Mesenchymal stem cell (in vitro differentiated cells and primary cell): ENCODE measurements around the gene BRSK2.

Source experiments
- DNase-seq: peaks from one replicate; pipeline ENCODE4 v3.0.0-alpha.2; 2013
- H2AFZ ChIP-seq: one replicate; pipeline ENCODE4 v1.6.1; 2013; ENCODE audit warnings: low read depth, mild to moderate bottlenecking, control low read depth, inconsistent platforms, low read length, moderate library complexity
- H2AK5ac ChIP-seq: 2 replicates; pipeline ENCODE4 v1.6.1; 2013; ENCODE audit warnings: low read length, moderate library complexity, mild to moderate bottlenecking, inconsistent platforms; ENCODE audit not compliant: severe bottlenecking
- H2BK120ac ChIP-seq: one replicate; pipeline ENCODE4 v1.6.1; 2013; ENCODE audit warnings: low read depth, mild to moderate bottlenecking, inconsistent platforms, low read length, moderate library complexity
- H2BK12ac ChIP-seq, 2 experiments: one replicate each; pipeline ENCODE4 v1.6.1; 2013; ENCODE audit warnings: inconsistent platforms in 2 of 2, low read length in 2 of 2, mild to moderate bottlenecking in 2 of 2, moderate library complexity in 2 of 2, control low read depth in 1 of 2
- H2BK15ac ChIP-seq: one replicate; pipeline ENCODE4 v1.6.1; 2013; ENCODE audit warnings: mild to moderate bottlenecking, low read depth, inconsistent platforms; ENCODE audit not compliant: poor library complexity, severe bottlenecking
- H2BK5ac ChIP-seq: 2 replicates; pipeline ENCODE4 v1.6.1; 2013; ENCODE audit warnings: low read depth, mild to moderate bottlenecking, low read length, control low read depth, inconsistent platforms; ENCODE audit not compliant: poor library complexity, severe bottlenecking
- H3K14ac ChIP-seq, 2 experiments: one replicate each; pipeline ENCODE4 v1.6.1; 2013; ENCODE audit warnings: inconsistent platforms in 2 of 2, low read length in 2 of 2, control low read depth in 1 of 2, mild to moderate bottlenecking in 1 of 2, moderate library complexity in 1 of 2
- H3K18ac ChIP-seq, 2 experiments: one replicate each; pipeline ENCODE4 v1.6.1; 2013; ENCODE audit warnings: inconsistent platforms in 2 of 2, low read length in 2 of 2, control low read depth in 1 of 2, low read depth in 1 of 2, mild to moderate bottlenecking in 1 of 2
- H3K23ac ChIP-seq, 2 experiments: one replicate each; pipeline ENCODE4 v1.6.1; 2013; ENCODE audit warnings: inconsistent platforms in 2 of 2, low read length in 2 of 2, mild to moderate bottlenecking in 2 of 2, moderate library complexity in 2 of 2, control low read depth in 1 of 2
- H3K27ac ChIP-seq: 2 replicates; pipeline ENCODE4 v1.5.1; 2013; ENCODE audit warnings: mild to moderate bottlenecking, moderate library complexity, low read length, control low read depth, inconsistent platforms; ENCODE audit not compliant: poor library complexity, severe bottlenecking
- H3K27me3 ChIP-seq, 2 experiments: 2 replicates each; pipeline versions ENCODE4 v1.6.1 to v1.7.0; 2013; ENCODE audit warnings: low read length in 2 of 2, mild to moderate bottlenecking in 2 of 2, moderate library complexity in 2 of 2, control low read depth in 1 of 2, inconsistent platforms in 1 of 2; ENCODE audit not compliant: control insufficient read depth in 1 of 2, insufficient read depth in 1 of 2
- H3K36me3 ChIP-seq, 2 experiments: 2 replicates each; pipeline versions ENCODE4 v1.6.1 to v1.7.0; 2013; ENCODE audit warnings: low read length in 2 of 2, control low read depth in 1 of 2, inconsistent platforms in 1 of 2, low read depth in 1 of 2, mild to moderate bottlenecking in 1 of 2; ENCODE audit not compliant: insufficient read depth in 2 of 2, control insufficient read depth in 1 of 2
- H3K4ac ChIP-seq, 2 experiments: one replicate each; pipeline ENCODE4 v1.6.1; 2013; ENCODE audit warnings: inconsistent platforms in 2 of 2, low read length in 2 of 2, mild to moderate bottlenecking in 2 of 2, moderate library complexity in 2 of 2, control low read depth in 1 of 2, low read depth in 1 of 2
- H3K4me1 ChIP-seq: 2 replicates; pipeline ENCODE4 v1.6.1; 2013; ENCODE audit warnings: low read depth, low read length, control low read depth; ENCODE audit not compliant: control insufficient read depth, insufficient read depth
- H3K4me2 ChIP-seq: 2 replicates; pipeline ENCODE4 v1.6.1; 2013; ENCODE audit warnings: low read length, mild to moderate bottlenecking, inconsistent platforms; ENCODE audit not compliant: poor library complexity, severe bottlenecking
- H3K4me3 ChIP-seq, 2 experiments: 2 replicates each; pipeline versions ENCODE4 v1.5.1 to v1.7.0; 2013; ENCODE audit warnings: low read length in 2 of 2, mild to moderate bottlenecking in 2 of 2, control low read depth in 1 of 2, low read depth in 1 of 2; ENCODE audit not compliant: insufficient read depth in 1 of 2
- H3K79me1 ChIP-seq: replicated peaks from 2 replicates; pipeline ENCODE4 v1.6.1; 2013; ENCODE audit warnings: mild to moderate bottlenecking, control low read depth, low read length, inconsistent platforms; ENCODE audit not compliant: poor library complexity, severe bottlenecking
- H3K9ac ChIP-seq: 2 replicates; pipeline ENCODE4 v1.7.0; 2013; ENCODE audit warnings: mild to moderate bottlenecking, low read length, moderate library complexity
- H3K9me3 ChIP-seq: 2 replicates; pipeline ENCODE4 v1.7.0; 2013; ENCODE audit warnings: mild to moderate bottlenecking, low read length; ENCODE audit not compliant: control insufficient read depth
- H4K8ac ChIP-seq: one replicate; pipeline ENCODE4 v1.6.1; 2013; ENCODE audit warnings: inconsistent platforms, mild to moderate bottlenecking, low read length, moderate library complexity
- H4K91ac ChIP-seq: one replicate; pipeline ENCODE4 v1.6.1; 2013; ENCODE audit warnings: mild to moderate bottlenecking, low read length, inconsistent platforms
- WGBS: methylation state at CpG from one replicate; pipeline ENCODE4 v1.1.7; 2013; ENCODE audit warnings: mixed read lengths; 5-methylcytosine and 5-hydroxymethylcytosine counted together

The BRSK2 gene

DNA sequence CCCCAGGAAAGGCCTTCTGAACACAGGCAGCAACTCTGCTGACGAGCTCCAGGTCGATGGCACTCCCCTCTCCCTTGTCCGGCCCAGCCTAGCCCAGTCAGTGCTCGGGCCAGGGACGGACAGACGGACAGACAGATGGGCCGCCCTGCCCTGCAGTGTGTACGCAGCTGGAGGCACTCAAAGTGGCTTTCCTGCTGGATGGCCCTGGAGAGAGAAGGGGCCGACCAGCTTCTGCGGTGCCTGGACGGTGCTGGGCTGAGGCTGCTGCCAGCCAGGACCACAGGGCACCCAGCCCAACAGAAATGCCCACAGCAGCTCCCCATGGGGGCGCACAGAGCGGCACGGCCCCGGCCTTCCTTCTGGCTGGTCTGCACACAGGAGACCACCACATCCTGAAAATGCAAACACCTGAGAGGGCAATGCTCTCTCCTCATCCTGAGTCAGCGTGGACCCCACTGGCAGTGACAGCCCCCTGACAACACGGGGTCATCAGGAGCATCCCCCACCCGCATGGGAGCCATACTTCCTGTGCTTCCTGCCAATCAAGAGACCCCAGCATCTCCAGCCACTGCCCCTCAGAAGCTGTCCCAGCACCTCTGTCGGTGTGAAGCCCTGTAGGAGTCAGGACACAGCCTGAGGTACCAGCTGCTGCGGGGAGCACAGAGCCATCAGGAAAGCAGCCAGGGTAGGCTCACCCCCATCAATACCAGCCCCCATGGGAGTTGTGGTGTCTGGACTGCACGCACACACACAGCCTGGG lies 97.5 kb downstream of the BRSK2 start:
- 94% methylated on average over 21 of the region's 21 CpGs for WGBS
- no peak overlapping the region for H4K8ac ChIP-seq
- H2BK15ac ChIP-seq, result peak overlapping the region; percentile 6
- no peak overlapping the region for H3K18ac ChIP-seq
- peak overlapping the region in 1 of 2 experiments; percentile 14 for H3K4me3 ChIP-seq
- H3K36me3 ChIP-seq, result peaks cover 0 to 35% of the 10 kb centered on the region in 2 experiments
- no peak overlapping the region for H3K4me2 ChIP-seq
- peaks cover 82% of the 10 kb centered on the region for H3K79me1 ChIP-seq
- H2BK5ac ChIP-seq, result no peak overlapping the region
- no peak overlapping the region for H4K91ac ChIP-seq
- H3K27me3 ChIP-seq, result no peaks in the 10 kb centered on the region
- H2AFZ ChIP-seq, result no peak overlapping the region
- no peak overlapping the region for H3K4ac ChIP-seq
- peaks cover 40% of the 10 kb centered on the region for H3K4me1 ChIP-seq
- no peak overlapping the region for H2AK5ac ChIP-seq
- no peak for DNase-seq
- no peak overlapping the region for H2BK12ac ChIP-seq
- peak overlapping the region; percentile 49 for H3K9ac ChIP-seq
- H2BK120ac ChIP-seq, result no peak overlapping the region
- no peak overlapping the region for H3K27ac ChIP-seq
- H3K14ac ChIP-seq, result peak overlapping the region in 1 of 2 experiments; percentile 41
- H3K23ac ChIP-seq, result no peak overlapping the region
- H3K9me3 ChIP-seq, result no peaks in the 10 kb centered on the region

DNA sequence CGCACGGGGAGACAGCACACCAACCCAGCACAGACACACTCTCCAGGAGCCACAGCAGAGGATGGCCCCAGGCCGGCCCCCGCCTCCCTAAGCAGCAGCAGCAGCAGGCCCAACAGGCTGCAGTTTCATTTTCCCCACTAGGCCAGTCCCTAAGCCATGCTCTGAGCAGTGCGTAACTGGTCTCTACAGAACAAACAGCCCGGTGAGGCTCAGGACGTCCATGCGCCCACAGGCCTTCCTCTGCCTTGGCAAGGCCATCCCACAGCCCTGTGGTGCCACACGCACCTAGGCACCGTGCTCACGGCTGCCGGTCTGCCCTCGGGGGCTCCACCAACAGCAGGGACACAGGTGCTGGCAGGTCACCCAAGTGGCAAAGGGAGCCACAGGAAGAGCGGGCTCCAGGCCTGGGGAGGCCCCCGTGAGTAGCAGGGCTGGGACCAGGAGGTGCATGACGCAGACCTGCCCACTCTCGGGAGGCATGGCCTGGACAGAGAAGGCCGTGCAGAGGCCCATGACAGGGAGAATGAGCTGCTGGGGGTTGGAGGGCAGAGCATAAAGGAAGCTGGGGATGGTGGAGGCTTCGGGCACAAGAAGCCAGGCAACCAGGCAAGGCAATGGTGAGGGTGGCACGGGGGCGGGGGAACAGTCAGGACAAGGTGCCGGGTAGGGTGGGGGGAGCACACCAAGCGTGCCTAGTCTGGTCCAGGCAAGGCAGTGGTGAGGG lies 98.3 kb downstream of the BRSK2 start:
- Histone ChIP-seq H3K14ac (peak overlapping the region in 1 of 2 experiments; percentile 41), H4K8ac (no peak overlapping the region), H3K4ac (no peak overlapping the region), H3K4me3 (no peak overlapping the region), H2BK120ac (no peak overlapping the region), H3K27me3 (no peaks in the 10 kb centered on the region), H3K9me3 (no peaks in the 10 kb centered on the region), H3K36me3 (peaks cover 0 to 31% of the 10 kb centered on the region in 2 experiments), H2AFZ (no peak overlapping the region), H3K9ac (peak overlapping the region; percentile 49), H2BK5ac (no peak overlapping the region), H3K23ac (no peak overlapping the region), H3K4me2 (no peak overlapping the region), H2BK12ac (no peak overlapping the region), H3K18ac (no peak overlapping the region), H3K27ac (no peak overlapping the region), H3K79me1 (peaks cover 80% of the 10 kb centered on the region), H4K91ac (no peak overlapping the region), H3K4me1 (peaks cover 41% of the 10 kb centered on the region), H2AK5ac (no peak overlapping the region), H2BK15ac (no peak overlapping the region)
- 95% methylated on average over 23 of the region's 23 CpGs for WGBS
- DNase-seq, result no peak

DNA sequence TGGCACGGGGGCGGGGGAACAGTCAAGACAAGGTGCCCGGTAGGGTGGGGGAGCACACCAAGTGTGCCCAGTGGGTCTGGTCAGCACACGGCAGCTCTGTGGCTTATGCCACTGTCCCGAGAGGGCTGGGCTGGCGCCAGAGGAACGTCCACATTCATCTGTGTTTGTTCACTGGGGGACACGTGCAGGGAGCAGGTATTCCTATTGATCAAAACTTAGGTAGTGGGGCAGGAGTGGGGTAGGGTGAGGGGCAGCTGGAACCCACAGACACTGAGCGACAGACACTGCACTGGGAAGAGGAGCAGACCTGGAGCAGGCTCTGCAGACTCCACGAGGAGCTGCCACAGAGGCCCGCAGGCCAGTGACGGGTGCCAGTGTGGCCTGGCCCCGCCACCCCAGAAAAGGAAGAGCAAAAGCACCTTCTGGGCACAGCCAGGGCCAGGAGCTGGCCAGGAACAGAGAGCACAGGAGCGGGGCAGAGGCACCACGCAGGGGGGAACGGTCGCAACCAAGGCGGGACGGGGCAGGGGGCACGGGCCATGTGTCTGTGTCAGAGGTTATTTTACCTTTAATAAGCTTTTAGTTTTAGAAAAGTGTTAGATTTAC lies 98.9 kb downstream of the BRSK2 start:
- Histone ChIP-seq H3K4me1 (peaks cover 39% of the 10 kb centered on the region), H3K9ac (no peak overlapping the region), H3K18ac (no peak overlapping the region), H3K9me3 (no peaks in the 10 kb centered on the region), H2AFZ (no peak overlapping the region), H3K36me3 (peaks cover 0 to 31% of the 10 kb centered on the region in 2 experiments), H3K79me1 (peaks cover 75% of the 10 kb centered on the region), H2BK120ac (no peak overlapping the region), H3K23ac (no peak overlapping the region), H4K91ac (no peak overlapping the region), H2BK12ac (no peak overlapping the region), H3K14ac (no peak overlapping the region), H3K4me2 (no peak overlapping the region), H3K27me3 (no peaks in the 10 kb centered on the region), H2BK5ac (no peak overlapping the region), H2BK15ac (no peak overlapping the region), H4K8ac (no peak overlapping the region), H2AK5ac (no peak overlapping the region), H3K4ac (no peak overlapping the region), H3K4me3 (no peak overlapping the region), H3K27ac (no peak overlapping the region)
- DNase-seq, result no peak
- 90% methylated on average over 19 of the region's 20 CpGs for WGBS

DNA sequence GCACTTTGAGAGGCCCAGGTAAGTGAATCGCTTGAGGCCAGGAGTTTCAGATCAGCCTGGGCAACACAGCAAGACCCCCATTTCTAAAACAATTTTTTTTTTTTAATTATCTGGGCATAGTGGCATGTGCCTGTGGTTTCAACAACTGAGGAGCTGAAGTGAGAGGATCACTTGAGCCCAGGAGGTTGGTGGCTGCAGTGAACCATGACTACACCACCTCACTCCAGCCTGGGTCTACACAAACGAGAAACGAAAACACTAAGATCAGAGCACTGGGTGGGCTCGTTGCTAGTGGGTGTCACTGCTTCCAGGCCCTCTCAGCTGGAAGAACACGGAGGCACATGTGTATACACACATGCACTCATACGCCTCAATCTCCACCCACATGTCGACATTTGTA lies 100.9 kb downstream of the BRSK2 start:
- 77% methylated on average over 6 of the region's 7 CpGs for whole genome bisulfite sequencing
- H3K4me2 ChIP-seq, result no peak overlapping the region
- H3K14ac ChIP-seq, result no peak overlapping the region

More for the DNA sequence above, 100.9 kb downstream of the BRSK2 start:
- no peak overlapping the region for H3K18ac ChIP-seq
- no peak overlapping the region for H4K91ac ChIP-seq
- H3K4me3 ChIP-seq, result no peak overlapping the region
- no peak overlapping the region for H2BK15ac ChIP-seq
- no peak overlapping the region for H2AFZ ChIP-seq
- H3K9ac ChIP-seq, result no peak overlapping the region
- H2AK5ac ChIP-seq, result no peak overlapping the region
- H3K4ac ChIP-seq, result no peak overlapping the region
- no peak overlapping the region for H3K23ac ChIP-seq
- peaks cover 30% of the 10 kb centered on the region for H3K4me1 ChIP-seq
- no peak overlapping the region for H2BK5ac ChIP-seq
- H3K9me3 ChIP-seq, result no peaks in the 10 kb centered on the region
- no peak overlapping the region for H3K27ac ChIP-seq
- H4K8ac ChIP-seq, result no peak overlapping the region
- no peak overlapping the region for H2BK120ac ChIP-seq
- peaks cover 0 to 17% of the 10 kb centered on the region in 2 experiments for H3K36me3 ChIP-seq
- no peak overlapping the region for H2BK12ac ChIP-seq
- no peak for DNase-seq
- H3K79me1 ChIP-seq, result peaks cover 59% of the 10 kb centered on the region
- no peaks in the 10 kb centered on the region for H3K27me3 ChIP-seq
